ENCODE data around the gene CALHM2.

The CALHM2 gene

GRCh38 chr10:103466734-103467133, 14.6 kb upstream of the CALHM2 start:
- no peaks in the 10 kb centered on the region for H3K9me3 ChIP-seq (ENCODE audit: insufficient read depth, low read length, severe bottlenecking)
- no peak overlapping the region for H3K4me3 ChIP-seq (ENCODE audit: low read depth in 1 of 2, low read length in 2 of 2)
- no peaks in the 10 kb centered on the region for H3K36me3 ChIP-seq (ENCODE audit: insufficient read depth, low read length)
- no peak for DNase-seq
- peaks cover 15% of the 10 kb centered on the region for H3K4me1 ChIP-seq (ENCODE audit: insufficient read depth, low read length)
- H3K9ac ChIP-seq (ENCODE audit: low read depth, low read length): no peak overlapping the region
- no peak overlapping the region for H3K27ac ChIP-seq (ENCODE audit: low read length)
- no peak overlapping the region for H3K4me2 ChIP-seq (ENCODE audit: insufficient read depth, low read length)
- no peaks in the 10 kb centered on the region for H3K79me2 ChIP-seq (ENCODE audit: insufficient read depth, low read length)
- H3K27me3 ChIP-seq (ENCODE audit: insufficient read depth, low read length, poor library complexity): no peaks in the 10 kb centered on the region
- no peak for TF ChIP-seq EZH2 (IDR thresholded peaks at IDR 0.05; ENCODE audit: borderline replicate concordance, low read depth, low read length, severe bottlenecking)
- TF ChIP-seq, protein P1, sequence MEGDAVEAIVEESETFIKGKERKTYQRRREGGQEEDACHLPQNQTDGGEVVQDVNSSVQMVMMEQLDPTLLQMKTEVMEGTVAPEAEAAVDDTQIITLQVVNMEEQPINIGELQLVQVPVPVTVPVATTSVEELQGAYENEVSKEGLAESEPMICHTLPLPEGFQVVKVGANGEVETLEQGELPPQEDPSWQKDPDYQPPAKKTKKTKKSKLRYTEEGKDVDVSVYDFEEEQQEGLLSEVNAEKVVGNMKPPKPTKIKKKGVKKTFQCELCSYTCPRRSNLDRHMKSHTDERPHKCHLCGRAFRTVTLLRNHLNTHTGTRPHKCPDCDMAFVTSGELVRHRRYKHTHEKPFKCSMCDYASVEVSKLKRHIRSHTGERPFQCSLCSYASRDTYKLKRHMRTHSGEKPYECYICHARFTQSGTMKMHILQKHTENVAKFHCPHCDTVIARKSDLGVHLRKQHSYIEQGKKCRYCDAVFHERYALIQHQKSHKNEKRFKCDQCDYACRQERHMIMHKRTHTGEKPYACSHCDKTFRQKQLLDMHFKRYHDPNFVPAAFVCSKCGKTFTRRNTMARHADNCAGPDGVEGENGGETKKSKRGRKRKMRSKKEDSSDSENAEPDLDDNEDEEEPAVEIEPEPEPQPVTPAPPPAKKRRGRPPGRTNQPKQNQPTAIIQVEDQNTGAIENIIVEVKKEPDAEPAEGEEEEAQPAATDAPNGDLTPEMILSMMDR (IDR thresholded peaks at IDR 0.05; ENCODE audit: borderline replicate concordance, extremely low read depth, low read length, poor library complexity, severe bottlenecking): no peak
- no peaks in the 10 kb centered on the region for H4K20me1 ChIP-seq (ENCODE audit: insufficient read depth, low read length)
- no peak overlapping the region for H2AFZ ChIP-seq (ENCODE audit: low read depth, low read length)
- no peak for ATAC-seq (ENCODE audit: insufficient read depth, low read depth)

- H4K20me1 ChIP-seq (ENCODE audit: insufficient read depth, low read length): no peaks in the 10 kb centered on the region
- no peak overlapping the region for H3K27ac ChIP-seq (ENCODE audit: low read length)
- no peak overlapping the region for H2AFZ ChIP-seq (ENCODE audit: low read depth, low read length)
- no peak for TF ChIP-seq EZH2 (IDR thresholded peaks at IDR 0.05; ENCODE audit: borderline replicate concordance, low read depth, low read length, severe bottlenecking)
- TF ChIP-seq, protein P1 (IDR thresholded peaks at IDR 0.05; ENCODE audit: borderline replicate concordance, extremely low read depth, low read length, poor library complexity, severe bottlenecking): no peak
- H3K9me3 ChIP-seq (ENCODE audit: insufficient read depth, low read length, severe bottlenecking): no peaks in the 10 kb centered on the region
- no peak overlapping the region for H3K4me3 ChIP-seq (ENCODE audit: low read depth in 1 of 2, low read length in 2 of 2)
- ATAC-seq (ENCODE audit: insufficient read depth, low read depth) (no peak), DNase-seq (no peak)
- H3K9ac ChIP-seq (ENCODE audit: low read depth, low read length): no peak overlapping the region
- H3K4me1 ChIP-seq (ENCODE audit: insufficient read depth, low read length): peaks cover 4% of the 10 kb centered on the region
- no peaks in the 10 kb centered on the region for H3K79me2 ChIP-seq (ENCODE audit: insufficient read depth, low read length)
- H3K36me3 ChIP-seq (ENCODE audit: insufficient read depth, low read length): no peaks in the 10 kb centered on the region
- H3K4me2 ChIP-seq (ENCODE audit: insufficient read depth, low read length): no peak overlapping the region
- H3K27me3 ChIP-seq (ENCODE audit: insufficient read depth, low read length, poor library complexity): no peaks in the 10 kb centered on the region
These were observed 13.4 kb upstream of the CALHM2 start for GRCh38 chr10:103465411-103466179.

- H3K79me2 ChIP-seq (ENCODE audit: insufficient read depth, low read length): no peaks in the 10 kb centered on the region
- no peaks in the 10 kb centered on the region for H3K4me1 ChIP-seq (ENCODE audit: insufficient read depth, low read length)
- DNase-seq (no peak), ATAC-seq (ENCODE audit: insufficient read depth, low read depth) (no peak)
- H3K4me3 ChIP-seq (ENCODE audit: low read depth in 1 of 2, low read length in 2 of 2): no peak overlapping the region
- H3K36me3 ChIP-seq (ENCODE audit: insufficient read depth, low read length): no peaks in the 10 kb centered on the region
- H3K9ac ChIP-seq (ENCODE audit: low read depth, low read length): no peak overlapping the region
- H2AFZ ChIP-seq (ENCODE audit: low read depth, low read length): no peak overlapping the region
- no peaks in the 10 kb centered on the region; the same call in 1 of the 2 replicates for H4K20me1 ChIP-seq (ENCODE audit: insufficient read depth, low read length)
- TF ChIP-seq, protein P1 (IDR thresholded peaks at IDR 0.05; ENCODE audit: borderline replicate concordance, extremely low read depth, low read length, poor library complexity, severe bottlenecking): no peak
- TF ChIP-seq EZH2 (IDR thresholded peaks at IDR 0.05; ENCODE audit: borderline replicate concordance, low read depth, low read length, severe bottlenecking): no peak
- no peak overlapping the region for H3K4me2 ChIP-seq (ENCODE audit: insufficient read depth, low read length)
- no peak overlapping the region for H3K27ac ChIP-seq (ENCODE audit: low read length)
- no peaks in the 10 kb centered on the region for H3K9me3 ChIP-seq (ENCODE audit: insufficient read depth, low read length, severe bottlenecking)
- H3K27me3 ChIP-seq (ENCODE audit: insufficient read depth, low read length, poor library complexity): no peaks in the 10 kb centered on the region
These were observed 11.3 kb upstream of the CALHM2 start for GRCh38 chr10:103463499-103463898.
